OCI-M1 (cell line): Measurements from ENCODE around the gene DHRS9.
"Not testable (repeated sequence)": the region's sequence is repeated elsewhere in the genome, so short reads cannot be mapped to it uniquely, and the experiment has no call there.

Experiments used
- DNase-seq: peaks from one replicate; lab custom pipeline; 2025; lab: John Stamatoyannopoulos, UW

Gene DHRS9

DNA sequence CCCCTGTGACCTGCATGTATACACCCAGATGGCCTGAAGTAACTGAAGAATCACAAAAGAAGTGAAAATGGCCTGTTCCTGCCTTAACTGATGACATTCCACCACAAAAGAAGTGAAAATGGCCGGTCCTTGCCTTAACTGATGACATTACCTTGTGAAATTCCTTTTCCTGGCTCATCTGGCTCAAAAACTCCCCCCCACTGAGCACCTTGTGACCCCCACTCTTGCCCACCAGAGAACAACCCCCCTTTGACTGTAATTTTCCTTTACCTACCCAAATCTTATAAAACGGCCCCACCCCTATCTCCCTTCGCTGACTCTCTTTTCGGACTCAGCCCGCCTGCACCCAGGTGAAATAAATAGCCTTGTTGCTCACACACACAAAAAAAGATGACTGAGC is 67.1 kb downstream of the DHRS9 start:
- DNase-seq = not testable (repeated sequence)

DNA sequence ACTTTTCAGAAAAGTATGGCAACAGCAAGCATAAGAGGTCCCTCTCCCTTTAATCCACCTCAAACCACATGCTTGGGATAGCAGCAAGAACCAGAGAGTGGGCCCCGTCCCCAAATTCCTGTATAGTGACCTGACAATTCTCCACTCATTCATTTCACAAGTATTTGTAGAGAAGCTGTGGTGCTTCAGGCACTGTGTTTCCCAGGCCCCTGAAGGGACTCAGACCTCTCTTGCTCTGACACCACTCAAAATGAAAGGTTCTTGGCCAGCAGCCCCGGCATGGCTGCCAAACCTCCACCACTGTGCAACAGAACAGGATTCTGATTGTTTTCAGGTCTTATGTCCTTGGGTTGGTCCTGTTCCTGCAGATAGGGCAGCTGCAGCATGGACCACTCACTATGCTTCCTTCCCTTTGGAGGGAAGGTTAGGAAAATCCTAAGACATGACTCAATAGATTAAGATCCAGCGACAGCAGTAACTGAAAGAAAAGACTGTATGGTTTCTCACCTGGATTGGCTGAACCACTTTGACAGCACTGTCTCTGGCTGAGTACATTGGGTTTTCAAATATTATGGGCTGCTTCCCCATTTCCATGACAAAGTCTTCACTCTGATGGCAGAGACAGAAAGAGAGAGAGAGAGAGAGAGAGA is 67.6 kb downstream of the DHRS9 start:
- DNase-seq = no peak

DNA sequence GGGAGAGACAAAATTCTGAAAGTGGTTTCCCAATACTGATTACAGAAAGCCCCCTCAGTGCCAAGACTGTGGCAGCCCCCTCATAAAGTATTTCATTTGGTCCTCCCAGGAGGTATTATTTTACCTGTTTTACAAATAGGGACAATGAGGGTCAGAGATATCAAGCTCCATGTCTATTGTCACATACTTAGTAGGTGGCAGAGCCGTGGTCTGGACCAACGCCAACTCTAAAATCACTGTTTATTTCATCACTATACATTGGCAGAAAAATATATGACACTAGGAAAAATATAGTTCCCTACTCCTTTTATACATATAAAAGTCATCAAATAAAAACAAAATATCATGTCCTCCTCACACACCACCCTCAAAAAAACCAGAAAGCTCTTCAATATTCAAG is 68.6 kb downstream of the DHRS9 start:
- DNase-seq = peak; percentile 20

DNA sequence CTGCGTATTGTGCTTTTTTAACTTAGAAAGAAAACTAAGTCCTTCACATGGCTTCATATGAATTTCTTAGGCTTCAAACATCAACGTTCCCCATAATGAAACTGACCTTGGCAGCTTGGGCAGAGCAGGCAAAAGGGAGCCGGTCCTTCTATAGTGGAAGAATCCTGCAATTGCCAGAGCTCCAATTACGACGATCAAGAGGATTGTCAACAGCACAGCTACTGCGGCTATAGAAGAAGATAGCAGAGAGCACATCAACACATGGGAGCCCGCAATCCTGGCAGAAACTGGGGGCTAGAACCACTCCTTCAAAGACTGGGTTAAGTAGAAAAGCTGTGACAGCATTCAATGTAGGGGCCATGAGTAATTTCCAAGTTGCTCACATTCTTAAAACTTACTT is 69.8 kb downstream of the DHRS9 start:
- no peak for DNase-seq

DNA sequence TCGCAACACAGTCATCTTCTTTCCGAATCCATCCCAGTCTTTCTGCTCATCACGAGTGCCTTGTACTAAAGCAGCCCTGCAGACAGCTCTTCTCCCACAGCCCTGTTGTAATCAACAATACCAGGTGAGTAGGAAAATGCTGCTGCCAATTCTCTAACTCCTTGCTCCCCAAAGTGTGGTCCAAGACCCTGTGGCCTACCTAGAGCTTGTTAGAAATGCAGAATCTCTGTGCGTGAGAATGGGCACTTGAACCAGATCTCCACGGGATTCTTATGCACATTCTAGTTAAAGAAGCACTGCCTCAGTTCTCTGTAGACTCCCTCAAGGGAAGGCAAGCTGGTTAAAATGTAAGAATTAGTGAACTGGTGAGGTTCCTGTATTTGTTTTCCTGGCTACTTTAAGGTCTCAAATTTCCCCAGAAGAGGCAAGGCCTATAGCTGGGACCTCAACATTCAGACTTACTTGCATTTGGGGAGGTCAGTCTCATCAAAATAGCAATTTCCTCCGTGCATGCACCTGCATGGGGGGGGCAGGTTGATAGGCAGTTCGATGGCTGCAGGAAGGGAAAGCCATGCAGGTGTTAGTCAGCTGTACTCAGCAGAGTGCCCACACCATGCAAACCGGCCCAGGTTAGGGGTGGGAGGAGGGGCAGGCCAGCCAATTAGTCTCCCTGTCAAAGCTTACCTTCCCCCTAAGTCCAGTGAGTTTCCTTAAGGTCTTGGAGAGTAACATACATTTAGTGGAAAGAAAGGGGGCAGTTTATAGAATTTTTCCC is 70.8 kb downstream of the DHRS9 start:
- DNase-seq = no peak

DNA sequence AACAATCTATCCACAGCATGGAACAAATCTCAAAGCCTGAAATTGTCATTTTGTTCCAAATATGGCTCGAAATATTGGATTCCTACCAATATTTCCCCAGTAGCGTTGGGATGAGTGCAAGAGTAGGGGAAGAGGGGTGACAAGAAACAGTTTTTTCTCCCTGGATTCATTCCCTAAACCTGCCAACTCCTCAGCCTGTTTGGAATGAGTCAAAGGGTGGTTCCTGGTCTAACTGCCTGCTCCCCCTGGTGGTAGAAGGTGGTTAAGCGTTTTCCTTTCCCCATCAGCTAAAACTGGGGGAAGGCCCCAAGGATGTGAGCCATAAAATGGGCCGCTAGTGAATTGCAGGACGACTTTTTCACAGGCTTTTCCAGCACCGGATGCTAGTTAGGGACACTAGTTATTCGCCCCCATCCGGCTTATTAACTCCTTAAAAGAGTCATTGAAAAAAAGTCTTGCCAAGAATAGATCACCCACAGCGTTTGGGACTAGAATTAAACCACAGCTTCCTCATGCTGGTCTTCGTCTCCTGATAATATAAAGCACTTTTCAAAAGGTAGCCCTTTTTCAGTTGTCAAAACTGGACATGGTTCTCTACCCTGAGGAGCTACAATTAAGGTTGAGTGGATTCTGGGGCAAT is 72.5 kb downstream of the DHRS9 start:
- DNase-seq = peak; percentile 72

DNA sequence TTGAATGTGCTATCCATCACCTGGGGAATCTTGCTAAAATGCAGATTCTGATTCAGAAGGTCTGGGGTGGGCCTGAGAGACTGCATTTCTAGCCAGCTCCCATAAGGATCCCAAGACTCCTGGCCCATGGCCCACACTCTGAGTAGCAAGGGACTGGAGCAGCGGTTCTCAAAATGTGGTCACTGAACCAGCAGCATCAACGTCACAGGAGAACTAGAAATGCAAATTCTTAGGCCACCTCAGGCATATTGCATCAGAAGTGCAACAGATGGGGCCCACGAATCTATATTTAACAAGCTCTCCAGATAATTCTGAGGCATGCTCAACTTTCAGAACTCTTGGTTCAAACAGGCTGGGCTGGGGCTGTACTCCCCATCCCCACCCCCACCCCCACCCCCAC is 74.6 kb downstream of the DHRS9 start:
- no peak for DNase-seq
